IMR-90 (cell line): ENCODE results near the gene COL4A5. TPM values are rescaled to one million over a fixed set of nuclear protein-coding genes. Genes with fewer than 3 reads are reported as not detected.

Experiments
- ATAC-seq: fragments of 200-7000 bp; cut with Tn5 transposase; 2 replicates; pipeline ENCODE4 v1.9.1; 2020; ENCODE audit warnings: low read depth, mild to moderate bottlenecking, moderate library complexity
- BruUV-seq: library from RNA; stranded (reverse); fragments of 400-500 nt; replicated peaks from 2 replicates; lab custom pipeline; 2021; lab: Mats Ljungman, UMichigan
- CTCF ChIA-PET: fragments of 300-600 bp; formaldehyde crosslinking; extraction: SDS; loops from one replicate; lab custom pipeline; 2021; ENCODE audit warnings: antibody characterized with exemption; lab: Yijun Ruan, JAX
- POLR2A ChIA-PET: fragments of 300-600 bp; sonication (Branson Sonifier 250); formaldehyde crosslinking; loops from one replicate; lab custom pipeline; 2022; ENCODE audit warnings: antibody characterized with exemption; ENCODE audit not compliant: unreplicated experiment; lab: Charles Lee
- DNase-seq: peaks from one replicate; pipeline ENCODE4 v3.0.0; 2013
- H2AFZ ChIP-seq: replicated peaks from 2 replicates; pipeline ENCODE3; 2013; ENCODE audit warnings: low read length, mild to moderate bottlenecking; ENCODE audit not compliant: poor library complexity
- H2AK5ac ChIP-seq: 2 replicates; pipeline ENCODE4 v1.6.1; 2013; ENCODE audit warnings: low read depth, low read length, inconsistent platforms
- H2AK9ac ChIP-seq: replicated peaks from 2 replicates; pipeline ENCODE3; 2013; ENCODE audit warnings: mild to moderate bottlenecking, low read depth, low read length, moderate library complexity; ENCODE audit not compliant: poor library complexity
- H2BK120ac ChIP-seq: 2 replicates; pipeline ENCODE4 v1.6.1; 2013; ENCODE audit warnings: low read depth, low read length, inconsistent platforms
- H2BK15ac ChIP-seq: 3 replicates; pipeline ENCODE4 v1.6.1; 2013; ENCODE audit warnings: low read depth, low read length, inconsistent platforms
- H2BK20ac ChIP-seq: 2 replicates; pipeline ENCODE4 v1.6.1; 2013; ENCODE audit warnings: low read depth, mild to moderate bottlenecking, inconsistent platforms, low read length, moderate library complexity
- H2BK5ac ChIP-seq: 2 replicates; pipeline ENCODE4 v1.6.1; 2013; ENCODE audit warnings: mild to moderate bottlenecking, low read depth, low read length, inconsistent platforms; ENCODE audit not compliant: poor library complexity, severe bottlenecking
- H3K14ac ChIP-seq: replicated peaks from 2 replicates; pipeline ENCODE4 v1.6.1; 2013; ENCODE audit warnings: low read depth, low read length, inconsistent platforms
- H3K18ac ChIP-seq: 2 replicates; pipeline ENCODE4 v1.6.1; 2013; ENCODE audit warnings: low read depth, low read length, control low read depth
- H3K23ac ChIP-seq: 2 replicates; pipeline ENCODE4 v1.6.1; 2013; ENCODE audit warnings: low read depth, low read length, inconsistent platforms
- H3K27ac ChIP-seq: 2 replicates; pipeline ENCODE4 v1.5.1; 2013; ENCODE audit warnings: mild to moderate bottlenecking, control low read depth, low read length; ENCODE audit not compliant: insufficient read depth
- H3K27me3 ChIP-seq: 2 replicates; pipeline ENCODE4 v1.6.1; 2013; ENCODE audit warnings: low read length; ENCODE audit not compliant: control insufficient read depth, insufficient read depth
- H3K36me3 ChIP-seq: 2 replicates; pipeline ENCODE4 v1.6.1; 2013; ENCODE audit warnings: low read length, mixed read lengths; ENCODE audit not compliant: control insufficient read depth, insufficient read depth
- H3K4ac ChIP-seq: 2 replicates; pipeline ENCODE4 v1.6.1; 2013; ENCODE audit warnings: low read depth, low read length, inconsistent platforms
- H3K4me1 ChIP-seq: 2 replicates; pipeline ENCODE4 v1.6.1; 2013; ENCODE audit warnings: low read length, mixed read lengths; ENCODE audit not compliant: control insufficient read depth, insufficient read depth
- H3K4me2 ChIP-seq: 2 replicates; pipeline ENCODE4 v1.6.1; 2013; ENCODE audit warnings: low read depth, mild to moderate bottlenecking, control low read depth, low read length, moderate library complexity
- H3K4me3 ChIP-seq: 2 replicates; pipeline ENCODE4 v1.5.1; 2013; ENCODE audit warnings: low read depth, mild to moderate bottlenecking, control low read depth, low read length, moderate library complexity; ENCODE audit not compliant: insufficient read depth
- H3K56ac ChIP-seq: 2 replicates; pipeline ENCODE4 v1.6.1; 2013; ENCODE audit warnings: low read length, inconsistent platforms; ENCODE audit not compliant: insufficient read depth; ENCODE audit errors: extremely low read depth
- H3K79me1 ChIP-seq, 2 experiments: 2 replicates each; pipeline ENCODE4 v1.6.1; 2013; ENCODE audit warnings: low read length in 2 of 2, inconsistent platforms in 1 of 2, low read depth in 1 of 2
- H3K9ac ChIP-seq: 2 replicates; pipeline ENCODE4 v1.6.1; 2013; ENCODE audit warnings: low read depth, low read length, control low read depth
- H3K9me1 ChIP-seq: 2 replicates; pipeline ENCODE4 v1.6.1; 2013; ENCODE audit warnings: low read length, inconsistent platforms; ENCODE audit not compliant: insufficient read depth
- H3K9me3 ChIP-seq: 2 replicates; pipeline ENCODE4 v1.6.1; 2013; ENCODE audit warnings: low read length; ENCODE audit not compliant: control insufficient read depth, insufficient read depth
- H4K20me1 ChIP-seq: 2 replicates; pipeline ENCODE4 v1.6.1; 2013; ENCODE audit warnings: low read length, inconsistent platforms; ENCODE audit not compliant: insufficient read depth
- H4K5ac ChIP-seq: 2 replicates; pipeline ENCODE4 v1.6.1; 2013; ENCODE audit warnings: mild to moderate bottlenecking, low read depth, low read length, control low read depth
- H4K8ac ChIP-seq, 2 experiments: 2 replicates each; pipeline ENCODE4 v1.6.1; 2013; ENCODE audit warnings: low read depth in 2 of 2, low read length in 2 of 2, control low read depth in 1 of 2, inconsistent platforms in 1 of 2
- H4K91ac ChIP-seq: 2 replicates; pipeline ENCODE4 v1.6.1; 2013; ENCODE audit warnings: low read depth, low read length, inconsistent platforms; ENCODE audit not compliant: insufficient read depth
- BHLHE40 ChIP-seq: fragments of 150-350 bp; IDR thresholded peaks from 2 replicates; pipeline ENCODE4 v1.6.1; 2016; ENCODE audit warnings: mild to moderate bottlenecking, low read depth, low read length
- CEBPB ChIP-seq: IDR thresholded peaks from 2 replicates; pipeline ENCODE4 v1.6.1; 2012; ENCODE audit warnings: low read depth, low read length, improper control_type of control experiment
- CHD1 ChIP-seq: IDR thresholded peaks from 2 replicates; pipeline ENCODE4 v1.6.1; 2012; ENCODE audit warnings: low read depth, low read length, improper control_type of control experiment
- CTCF ChIP-seq: conservative IDR thresholded peaks from 2 replicates; pipeline ENCODE4 v1.5.1; 2012; ENCODE audit warnings: mild to moderate bottlenecking, low read depth, low read length, improper control_type of control experiment
- ELK1 ChIP-seq: fragments of 150-350 bp; IDR thresholded peaks from 2 replicates; pipeline ENCODE4 v1.6.1; 2016; ENCODE audit warnings: low read depth, mild to moderate bottlenecking, low read length, moderate library complexity, borderline replicate concordance
- FOS ChIP-seq: fragments of 150-350 bp; IDR thresholded peaks from 2 replicates; pipeline ENCODE4 v1.6.1; 2016; ENCODE audit warnings: low read depth, low read length
- MAFK ChIP-seq: IDR thresholded peaks from 2 replicates; pipeline ENCODE4 v1.6.1; 2012; ENCODE audit warnings: low read depth, low read length, improper control_type of control experiment
- MAZ ChIP-seq: IDR thresholded peaks from 2 replicates; pipeline ENCODE4 v1.6.1; 2012; ENCODE audit warnings: low read depth, mild to moderate bottlenecking, low read length, improper control_type of control experiment, moderate library complexity, borderline replicate concordance
- MXI1 ChIP-seq: IDR thresholded peaks from 2 replicates; pipeline ENCODE4 v1.6.1; 2012; ENCODE audit warnings: low read depth, mild to moderate bottlenecking, low read length, moderate library complexity, borderline replicate concordance
- NFE2L2 ChIP-seq: fragments of 150-350 bp; IDR thresholded peaks from 2 replicates; pipeline ENCODE4 v1.6.1; 2016; ENCODE audit warnings: low read depth, mild to moderate bottlenecking, low read length
- POLR2A ChIP-seq: IDR thresholded peaks from 2 replicates; pipeline ENCODE4 v1.6.1; 2012; ENCODE audit warnings: mild to moderate bottlenecking, low read depth, low read length
- RAD21 ChIP-seq: IDR thresholded peaks from 2 replicates; pipeline ENCODE4 v1.6.1; 2012; ENCODE audit warnings: low read length, improper control_type of control experiment
- RCOR1 ChIP-seq: IDR thresholded peaks from 2 replicates; pipeline ENCODE4 v1.6.1; 2012; ENCODE audit warnings: mild to moderate bottlenecking, low read length, improper control_type of control experiment; ENCODE audit not compliant: insufficient replicate concordance
- RFX5 ChIP-seq: IDR thresholded peaks from 2 replicates; pipeline ENCODE4 v1.8.0; 2012; ENCODE audit warnings: low read depth, mild to moderate bottlenecking, low read length, moderate library complexity
- SMC3 ChIP-seq: fragments of 150-350 bp; IDR thresholded peaks from 2 replicates; pipeline ENCODE4 v1.6.1; 2016; ENCODE audit warnings: low read depth, mild to moderate bottlenecking, antibody characterized with exemption, low read length, moderate library complexity
- WGBS, 2 experiments: methylation state at CpG; one replicate each; pipeline versions ENCODE4 v1.1.5 to v1.1.7; 2013; ENCODE audit warnings: missing lambda C conversion rate in 2 of 2; ENCODE audit not compliant: insufficient read length in 1 of 2; ENCODE audit errors: extremely low coverage in 2 of 2; 5-methylcytosine and 5-hydroxymethylcytosine counted together
- dilution Hi-C: fragments of 300-500 bp; cut with HindIII; formaldehyde crosslinking; loops from one replicate; pipeline ENCODE4 v1.14.3; 2018; ENCODE audit warnings: low sequenced_read_pairs; ENCODE audit not compliant: unreplicated experiment
- in situ Hi-C: fragments of 300-500 bp; cut with MboI; formaldehyde crosslinking; loops from 3 replicates; pipeline ENCODE4 v1.14.3; 2019; ENCODE audit warnings: low sequenced_read_pairs, inconsistent platforms, mixed read lengths
- intact Hi-C: fragments of 100-400 bp; cut with micrococcal nuclease; formaldehyde crosslinking; loops from 2 replicates; pipeline ENCODE4 v1.10.0; 2022
- polyA plus RNA-seq, 3 experiments: library from polyadenylated mRNA; depleted of rRNA; stranded (reverse); fragments of >200 nt; gene quantifications; 2 replicates each; pipeline ENCODE4 v1.2.3, GENCODE V29; 2012; ENCODE audit warnings: low replicate concordance in 1 of 3
- total RNA-seq: library from RNA; depleted of rRNA; stranded (reverse); fragments of >200 nt; gene quantifications from 2 replicates; pipeline ENCODE4 v1.2.3, GENCODE V29; 2012
- TF ChIP-seq, protein P1 (sequence below): fragments of 150-350 bp; IDR thresholded peaks from 2 replicates; pipeline ENCODE4 v1.6.1; 2017; ENCODE audit warnings: mild to moderate bottlenecking, antibody characterized with exemption, low read length, low read depth

COL4A5 gene
- total and polyA plus RNA-seq, 2 of the 4 experiments (the other 2 are of a cell fraction), result 16.3 to 26.6 TPM

DNA sequence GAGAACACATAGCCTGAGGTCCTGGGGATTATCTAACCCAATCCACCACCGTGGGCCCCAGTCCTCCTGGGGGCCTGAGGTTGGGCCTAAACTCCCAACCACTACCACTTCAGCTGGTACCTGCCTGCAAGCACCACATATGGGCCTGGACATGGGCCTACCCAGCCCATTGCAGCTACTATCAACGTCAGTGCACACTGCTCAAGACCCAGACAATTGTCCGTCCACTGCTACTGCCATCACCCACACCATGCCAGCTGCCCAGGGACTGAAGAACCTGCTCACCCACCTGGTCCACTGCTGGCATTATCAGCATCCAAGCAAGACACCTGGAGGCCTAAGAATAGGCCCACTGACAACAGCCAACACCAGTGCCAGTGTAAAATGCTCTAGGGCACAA is 88.1 kb downstream of the COL4A5 start:
- TF ChIP-seq MAZ, result no peak
- TF ChIP-seq SMC3, result no peak
- TF ChIP-seq ELK1, result no peak
- TF ChIP-seq RCOR1, result no peak
- TF ChIP-seq CTCF, result no peak
- no peak for TF ChIP-seq CHD1
- TF ChIP-seq MAFK, result no peak
- no peak for TF ChIP-seq RFX5
- TF ChIP-seq RAD21, result no peak
- TF ChIP-seq MXI1, result no peak
- no peak for TF ChIP-seq FOS
- TF ChIP-seq CEBPB, result no peak
- TF ChIP-seq, protein P1, sequence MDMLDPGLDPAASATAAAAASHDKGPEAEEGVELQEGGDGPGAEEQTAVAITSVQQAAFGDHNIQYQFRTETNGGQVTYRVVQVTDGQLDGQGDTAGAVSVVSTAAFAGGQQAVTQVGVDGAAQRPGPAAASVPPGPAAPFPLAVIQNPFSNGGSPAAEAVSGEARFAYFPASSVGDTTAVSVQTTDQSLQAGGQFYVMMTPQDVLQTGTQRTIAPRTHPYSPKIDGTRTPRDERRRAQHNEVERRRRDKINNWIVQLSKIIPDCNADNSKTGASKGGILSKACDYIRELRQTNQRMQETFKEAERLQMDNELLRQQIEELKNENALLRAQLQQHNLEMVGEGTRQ, result no peak
- no peak for TF ChIP-seq NFE2L2
- no peak for TF ChIP-seq BHLHE40
- no peak for TF ChIP-seq POLR2A
- Histone ChIP-seq H2BK120ac (no peak overlapping the region), H3K14ac (no peak overlapping the region), H3K23ac (no peak overlapping the region), H3K4me2 (no peak overlapping the region), H3K4me1 (no peaks in the 10 kb centered on the region), H2AFZ (no peak overlapping the region), H2BK15ac (no peak overlapping the region), H3K9ac (no peak overlapping the region), H3K4me3 (no peak overlapping the region), H3K9me3 (no peaks in the 10 kb centered on the region), H4K5ac (no peak overlapping the region), H3K27me3 (no peaks in the 10 kb centered on the region; the same call in 1 of the 2 replicates), H3K18ac (no peak overlapping the region), H4K20me1 (no peaks in the 10 kb centered on the region; the same call in 1 of the 2 replicates), H3K4ac (no peak overlapping the region), H2BK20ac (no peak overlapping the region), H3K56ac (no peak overlapping the region), H2AK5ac (no peak overlapping the region), H3K27ac (no peak overlapping the region), H3K9me1 (no peaks in the 10 kb centered on the region), H2BK5ac (no peak overlapping the region), H4K91ac (no peak overlapping the region), H2AK9ac (no peak overlapping the region), H3K79me1 (no peaks in the 10 kb centered on the region; a peak in 1 of 4 replicates), H4K8ac (no peak overlapping the region), H3K36me3 (peaks cover 3% of the 10 kb centered on the region; the same call in 1 of the 2 replicates)
- dilution Hi-C loops, result no loop called here
- intact Hi-C loops, result no loop called here
- no TSS peak for BruUV-seq
- POLR2A ChIA-PET, result no interaction called here
- DNase-seq, result no peak
- CTCF ChIA-PET, result no interaction called here
- in situ Hi-C loops, result no loop called here
- ATAC-seq, result no peak
- no CpG with 5 or more reads among the region's 3 CpGs for WGBS, 2 experiments
